GF-D8 (cell line): ENCODE measurements around the gene RPS6KA5.
"Not testable (repeated sequence)": the region's sequence is repeated elsewhere in the genome, so short reads cannot be mapped to it uniquely, and the experiment has no call there.

Experiments
- DNase-seq: peaks from one replicate; lab custom pipeline; 2025; lab: John Stamatoyannopoulos, UW

The RPS6KA5 gene

DNA sequence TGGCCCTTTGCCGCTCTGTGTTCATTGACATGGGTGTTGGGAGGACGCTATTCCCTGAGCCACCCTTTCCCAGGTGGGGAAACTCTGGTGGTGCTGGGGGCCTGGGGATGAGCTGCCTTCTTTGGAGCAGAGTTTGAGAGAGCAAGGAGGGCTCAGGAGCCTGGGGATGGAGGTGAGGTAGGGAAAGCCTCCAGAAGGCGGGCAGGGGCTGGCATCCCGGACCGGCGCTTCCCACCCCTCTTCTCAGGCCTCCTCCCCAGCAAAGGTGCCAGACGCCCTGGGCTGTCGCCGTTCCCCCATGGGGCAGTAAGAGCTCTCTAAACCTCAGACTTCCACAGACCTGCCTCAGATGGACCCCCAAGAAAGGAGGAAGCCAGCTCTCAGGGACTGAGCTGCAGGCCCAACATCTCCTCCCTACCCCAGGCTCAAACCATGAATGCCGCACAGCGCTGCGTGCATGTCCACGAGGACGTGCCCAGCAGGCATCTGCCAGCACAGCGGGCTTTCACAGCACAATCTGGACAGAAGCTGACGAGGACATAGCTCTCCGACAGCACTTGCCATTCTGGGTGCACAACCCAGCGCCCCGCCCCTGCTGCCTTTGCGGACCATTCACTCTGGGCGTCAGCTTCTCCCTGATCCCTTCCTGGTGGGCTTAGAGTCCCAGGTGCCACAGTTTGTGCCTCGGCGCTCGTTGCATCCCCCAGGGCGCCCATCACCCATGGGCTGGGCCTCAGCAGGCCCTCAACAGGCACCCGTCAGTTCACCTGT, 229.3 kb downstream of the RPS6KA5 start:
- no peak for DNase-seq

DNA sequence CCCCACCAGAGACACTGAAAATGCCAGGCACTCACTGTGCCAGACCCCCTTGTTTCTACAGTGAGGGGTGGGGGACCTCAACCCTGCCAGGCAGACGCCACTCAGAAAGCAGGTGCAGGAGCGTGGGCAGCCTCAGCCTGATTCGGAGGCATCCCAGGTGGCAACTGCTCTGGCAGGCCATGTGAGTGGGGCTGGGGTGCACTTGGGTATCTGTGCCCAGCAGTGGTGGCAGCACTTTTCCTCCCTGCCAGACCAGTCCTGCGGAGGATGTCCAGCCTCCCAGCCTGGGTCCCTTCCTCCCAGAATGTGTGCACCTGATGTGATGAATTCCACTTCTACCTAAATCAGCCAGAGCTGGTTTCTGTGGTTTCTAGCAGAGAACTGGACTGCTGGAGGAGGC, 230.8 kb downstream of the RPS6KA5 start:
- DNase-seq = no peak

DNA sequence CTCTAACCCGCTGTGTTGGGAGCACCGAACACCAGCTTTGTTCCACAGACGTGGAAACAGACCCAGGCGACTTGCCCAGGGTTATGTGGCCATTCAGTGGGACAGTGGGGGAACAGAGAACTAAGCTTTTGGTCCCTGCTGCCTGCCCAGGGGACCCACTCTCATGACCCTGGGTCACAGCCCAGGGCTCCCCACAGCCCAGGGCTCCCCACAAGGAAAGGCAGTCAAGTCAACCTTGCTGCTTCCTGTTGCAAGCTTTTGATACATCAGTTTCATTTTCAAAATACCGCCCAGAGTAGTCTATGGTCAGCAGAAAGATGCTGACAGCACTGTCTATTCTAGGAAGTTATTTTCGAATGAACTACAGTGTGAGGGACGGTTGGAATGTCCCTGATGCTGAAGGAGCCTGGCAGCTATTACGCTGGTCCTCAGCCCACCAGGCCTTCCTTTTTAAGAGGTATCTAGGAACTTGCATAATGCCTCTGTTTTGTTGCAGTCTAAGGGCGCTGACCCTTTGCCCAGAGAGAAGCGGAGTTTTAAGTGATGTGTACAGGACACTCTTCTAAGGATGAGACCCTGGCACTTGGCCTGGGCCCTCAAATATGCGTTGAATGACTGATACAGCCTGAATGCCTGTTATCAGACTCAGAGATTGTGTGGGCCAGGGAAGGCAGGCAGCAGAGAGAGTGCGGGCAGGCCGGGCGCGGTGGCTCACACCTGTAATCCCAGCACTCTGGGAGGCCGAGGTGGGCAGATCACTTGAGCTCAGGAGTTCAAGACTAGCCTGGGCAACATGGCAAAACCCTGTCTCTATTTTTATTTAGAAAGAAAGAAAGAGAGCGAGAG, 231.6 kb downstream of the RPS6KA5 start:
- no peak for DNase-seq

DNA sequence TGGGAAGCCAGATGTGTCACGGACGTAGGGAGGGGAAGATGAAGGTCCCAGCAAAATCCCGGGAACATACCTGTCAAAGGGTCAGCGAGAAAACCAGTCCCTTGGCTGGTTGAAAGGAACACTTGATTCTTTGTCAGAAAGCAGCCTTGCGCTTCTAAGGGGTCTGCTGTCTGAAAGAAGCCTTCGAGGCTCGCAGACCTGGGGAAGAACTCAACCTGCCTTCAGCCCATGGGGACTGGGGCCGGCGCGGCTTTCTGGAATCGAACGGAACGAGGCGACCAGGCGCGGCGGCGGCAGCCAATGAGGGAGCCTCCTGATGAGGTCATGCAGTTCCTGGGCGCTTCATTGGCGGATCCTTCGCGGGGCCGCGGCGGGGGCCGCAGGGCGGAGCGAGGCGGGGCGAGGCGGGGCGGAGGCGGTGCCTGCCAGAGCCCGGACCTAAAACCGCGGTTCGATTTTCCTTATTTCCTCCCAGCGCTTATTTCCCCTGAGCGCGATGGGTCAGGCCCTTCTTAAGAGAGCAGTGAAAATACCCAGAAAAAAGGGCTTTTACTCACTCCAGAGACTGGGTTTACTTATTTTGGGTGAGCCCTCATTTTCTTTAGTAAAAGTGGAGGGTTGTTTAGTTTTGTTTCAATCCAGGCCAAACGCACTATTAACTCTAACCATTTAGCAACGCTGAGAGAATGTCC, 232.4 kb downstream of the RPS6KA5 start:
- peak; percentile 49 for DNase-seq

DNA sequence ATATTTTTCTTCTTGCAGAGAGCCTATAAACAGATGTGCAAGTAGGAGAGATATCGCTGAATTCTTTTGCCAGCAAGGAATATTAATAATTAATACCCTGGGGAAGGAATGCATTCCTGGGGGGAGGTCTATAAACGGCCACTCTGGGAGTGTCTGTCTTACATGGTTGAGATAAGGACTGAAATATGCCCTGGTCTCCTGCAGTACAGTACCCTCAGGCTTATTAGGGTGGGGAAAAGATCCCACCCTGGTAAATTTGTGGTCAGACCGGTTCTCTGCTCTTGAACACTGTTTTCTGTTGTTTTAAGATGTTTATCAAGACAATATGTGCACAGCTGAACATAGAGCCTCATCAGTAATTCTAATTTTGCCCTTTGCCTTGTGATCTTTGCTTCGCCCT, 236.9 kb downstream of the RPS6KA5 start:
- DNase-seq = not testable (repeated sequence)

DNA sequence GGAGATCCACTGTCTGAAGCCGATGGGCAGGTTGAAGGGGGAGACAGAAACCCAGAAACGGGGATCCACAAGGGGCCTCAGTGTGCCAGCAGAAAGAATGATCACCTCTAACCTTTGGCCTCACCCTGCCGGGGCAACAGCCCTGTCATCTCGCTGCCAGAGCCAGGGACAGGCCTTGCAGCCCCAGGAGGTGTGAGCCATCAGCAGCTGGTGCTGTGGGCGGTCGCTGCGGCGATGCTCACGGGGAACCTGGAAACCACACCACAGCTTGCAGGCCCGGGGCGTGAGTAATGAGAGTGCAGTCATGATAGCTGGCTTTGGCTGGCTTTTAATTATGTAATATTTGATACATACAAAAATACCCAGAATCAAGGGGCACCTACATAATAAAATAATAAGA, 239.5 kb downstream of the RPS6KA5 start:
- DNase-seq = peak; percentile 19

DNA sequence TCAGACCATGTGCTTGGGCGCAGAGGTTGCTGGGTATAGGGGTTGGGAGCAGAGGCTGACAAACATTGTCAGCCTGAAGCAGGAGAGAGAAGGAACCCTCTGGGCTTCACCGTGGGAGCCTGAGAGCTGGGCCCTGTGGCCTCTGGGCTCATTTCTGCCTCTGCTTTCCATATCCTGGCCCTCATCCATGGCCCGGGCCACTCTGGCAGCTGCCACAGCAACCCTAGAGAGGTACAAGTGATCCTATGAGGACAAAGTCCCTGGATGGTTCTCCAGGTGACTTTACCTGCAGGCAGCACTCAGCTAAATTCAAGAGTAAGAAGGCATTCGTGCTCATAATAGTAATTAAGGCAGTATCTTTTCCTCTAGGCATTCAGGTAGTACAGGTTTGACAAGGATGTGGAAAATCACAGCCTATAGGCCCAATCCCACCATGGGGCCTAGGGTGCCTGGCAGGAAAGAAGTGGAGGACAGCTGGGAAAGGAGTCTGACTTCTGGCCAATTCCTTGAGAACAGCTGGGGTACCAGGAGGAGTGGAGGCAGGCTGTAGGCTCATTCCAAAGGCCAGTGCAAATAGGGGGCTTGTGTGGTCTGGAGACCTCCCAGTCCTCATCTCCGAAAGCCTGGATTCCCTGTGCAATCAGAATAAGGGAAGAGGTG, 240.6 kb downstream of the RPS6KA5 start:
- DNase-seq = no peak

DNA sequence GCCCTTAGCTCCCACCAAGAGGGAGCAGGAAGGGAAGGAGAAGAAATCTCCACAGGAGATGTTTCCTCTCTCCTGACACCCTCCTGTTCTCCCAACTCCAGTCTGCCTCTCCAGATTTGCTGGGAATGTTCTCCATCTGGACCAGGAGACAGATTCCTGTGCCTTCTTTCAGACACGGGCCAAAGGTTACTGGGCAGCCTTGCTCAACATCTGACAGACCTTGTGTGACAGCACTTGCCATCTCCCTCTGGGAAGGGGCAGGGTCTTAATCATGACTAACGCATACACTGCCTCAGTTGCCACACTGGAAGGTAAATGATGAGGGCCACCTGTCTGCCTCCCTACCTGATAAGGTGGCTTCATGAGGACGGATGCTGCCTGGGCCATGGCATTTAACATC, 241.7 kb downstream of the RPS6KA5 start:
- DNase-seq = no peak

DNA sequence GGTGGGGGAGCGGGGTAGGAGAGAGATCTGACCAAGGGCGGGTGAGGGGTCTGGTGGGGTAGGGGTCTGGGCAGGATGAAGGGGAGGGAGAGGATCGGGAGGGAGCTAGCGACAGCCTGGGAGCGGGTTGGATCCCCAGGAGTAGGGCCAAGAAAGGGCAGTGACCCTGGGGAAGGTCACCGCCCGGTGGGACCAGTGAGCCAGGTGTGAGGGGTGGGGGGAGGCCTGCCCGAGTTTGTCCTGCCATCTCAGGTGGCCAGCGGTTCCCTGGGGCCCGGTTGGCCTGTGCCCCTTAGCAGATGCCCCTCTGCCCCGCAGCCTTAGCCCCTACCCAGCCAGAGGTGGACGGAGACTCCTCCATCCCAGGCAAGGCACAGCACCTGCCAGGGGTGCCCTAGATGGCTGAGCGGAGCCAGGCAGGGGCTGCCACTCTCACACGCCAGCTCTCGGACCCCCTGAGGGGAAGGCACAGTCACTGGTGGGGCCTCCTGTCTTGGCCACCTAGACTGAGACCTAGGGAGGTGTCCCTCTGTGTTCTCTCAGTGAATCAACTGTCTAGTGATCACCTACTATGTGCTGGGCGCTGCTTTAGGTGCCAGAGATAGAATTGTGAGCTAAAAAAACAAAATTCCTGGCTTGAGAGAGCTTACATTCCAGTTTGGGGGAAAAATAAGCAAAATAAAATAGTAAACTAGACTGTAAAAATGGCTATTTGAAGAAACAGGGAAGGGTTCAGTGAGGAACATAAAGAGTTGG, 243.6 kb downstream of the RPS6KA5 start:
- DNase-seq = no peak

DNA sequence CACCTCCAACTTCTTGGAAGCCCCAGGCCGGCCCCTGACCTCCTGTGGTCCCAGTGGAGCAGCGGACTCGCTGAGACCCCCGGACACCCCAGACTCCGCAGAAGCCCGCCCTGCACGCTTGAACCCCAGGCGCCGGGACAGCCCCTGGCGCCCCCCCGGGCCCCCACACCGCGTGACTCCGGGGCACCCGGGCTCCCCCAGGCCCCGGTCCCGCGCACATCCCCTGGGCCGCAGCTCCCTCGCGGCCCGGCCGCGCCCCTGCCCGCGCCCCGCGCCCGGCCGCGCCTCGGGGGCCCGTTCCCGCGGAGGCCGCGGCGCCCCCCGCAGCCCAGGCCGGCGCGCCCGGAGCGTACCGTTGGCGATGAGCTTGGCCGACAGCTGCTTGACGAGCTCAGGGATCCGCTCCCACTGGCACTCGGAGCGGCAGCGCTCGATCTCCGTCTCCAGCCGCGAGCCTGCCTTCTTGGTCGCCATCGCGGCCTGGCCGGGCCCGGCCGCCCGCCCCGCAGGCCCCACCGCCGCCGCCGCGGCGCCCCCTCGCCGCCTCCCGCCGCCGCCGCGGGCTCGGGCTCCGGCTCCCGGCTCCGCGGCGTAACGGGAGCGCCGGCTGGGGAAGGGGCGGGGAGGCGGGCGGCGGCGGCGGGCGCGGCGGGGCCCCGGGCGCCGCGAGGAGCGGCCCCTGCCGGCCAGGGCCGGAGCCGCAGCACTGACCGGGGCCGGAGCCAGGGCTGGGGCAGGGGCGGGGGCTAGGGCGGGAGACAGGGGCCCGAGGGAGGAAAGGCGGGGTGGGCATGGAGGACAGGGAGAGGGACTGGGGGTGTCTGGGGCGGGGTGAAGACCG, 244.4 kb downstream of the RPS6KA5 start, which contains the start of gene TTC7B:
TTC7B (minus strand) TSS at position 609 of the 841 bp plus-strand sequence; CDS start at position 474, 135 bp downstream.
- no peak for DNase-seq

DNA sequence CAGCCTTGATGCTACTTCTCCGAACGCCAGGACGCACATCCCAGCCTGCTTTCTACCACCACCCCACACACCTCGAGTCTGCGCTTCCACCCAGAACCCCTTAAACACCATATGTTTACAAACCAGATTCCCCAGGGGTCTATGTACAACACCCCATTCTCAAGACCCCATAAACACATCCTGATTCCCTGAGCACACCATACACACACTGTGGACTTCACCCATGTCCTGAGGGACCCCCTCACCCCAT, 244.9 kb downstream of the RPS6KA5 start:
- DNase-seq = no peak

DNA sequence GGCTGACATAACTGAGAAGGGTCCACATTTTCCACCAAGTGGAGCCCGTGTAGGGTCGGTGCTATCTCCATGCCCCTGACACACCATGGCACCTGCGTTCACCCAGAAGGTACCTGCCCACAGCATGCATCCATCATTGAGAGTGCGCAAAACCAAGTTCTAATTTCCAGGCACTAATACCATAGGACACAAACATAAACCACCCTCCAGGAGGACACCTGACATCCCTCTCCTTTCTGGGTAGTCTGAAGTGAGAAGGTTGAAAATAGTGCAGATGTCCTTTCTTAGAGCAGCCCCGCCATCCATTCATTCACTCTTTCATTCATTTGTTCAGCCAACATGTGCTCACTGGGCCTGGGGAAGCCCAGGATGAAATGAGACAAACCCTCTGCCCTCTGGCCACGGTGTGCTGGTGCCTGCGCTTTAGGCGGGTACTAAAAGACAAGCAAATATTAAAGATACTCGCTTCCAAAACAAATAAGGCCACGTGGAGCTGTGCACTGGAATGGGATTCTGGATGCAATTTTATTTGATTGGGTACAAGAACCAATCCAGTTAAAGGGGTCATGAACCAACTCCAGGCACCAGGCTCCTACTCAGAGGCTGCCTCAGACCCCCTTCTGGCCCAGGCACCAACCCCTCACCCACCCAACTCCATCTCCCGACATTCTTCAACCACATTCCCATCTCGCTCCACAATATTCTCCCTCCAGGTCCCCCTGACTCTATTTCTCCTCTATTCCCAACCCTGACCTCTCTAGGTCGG, 245.5 kb downstream of the RPS6KA5 start:
- no peak for DNase-seq

DNA sequence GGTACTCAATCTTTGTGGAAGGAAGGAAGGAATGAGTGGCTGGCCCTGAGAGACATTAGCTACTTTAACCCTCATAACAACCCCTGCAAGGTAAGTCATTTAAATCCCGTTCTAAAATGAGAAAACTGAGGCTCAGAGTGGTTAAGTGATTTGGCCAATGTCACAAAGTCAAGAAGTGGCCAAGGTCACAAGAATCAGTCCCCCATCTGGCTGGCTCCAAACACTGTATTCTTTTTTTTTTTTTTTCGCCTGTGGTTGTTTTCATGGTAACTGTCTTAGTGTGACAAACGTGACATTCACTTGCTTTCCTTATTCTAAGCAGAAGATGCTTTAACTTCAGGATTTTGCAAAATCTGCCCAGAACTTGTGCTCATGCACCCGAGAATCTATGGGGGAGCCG, 247.0 kb downstream of the RPS6KA5 start:
- DNase-seq = no peak

DNA sequence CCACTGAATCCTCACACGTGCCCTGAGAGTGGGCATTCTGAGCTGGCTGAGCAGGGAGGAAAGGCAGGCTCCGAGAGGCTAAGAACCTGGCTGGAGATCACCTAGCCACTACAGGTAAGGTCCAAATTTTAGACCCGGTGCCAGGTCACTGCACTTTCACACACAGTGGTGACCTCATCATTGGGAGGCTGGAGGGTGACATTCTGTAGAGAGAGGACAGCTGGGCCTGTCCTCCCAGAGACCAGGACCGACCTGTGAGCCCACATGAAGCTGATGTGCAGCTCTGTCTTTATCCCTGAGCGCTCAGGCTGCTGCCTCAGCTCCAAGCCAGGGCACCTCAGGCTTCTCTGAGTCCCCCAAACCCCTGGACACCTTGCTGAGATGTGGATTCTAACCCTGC, 248.3 kb downstream of the RPS6KA5 start:
- no peak for DNase-seq

DNA sequence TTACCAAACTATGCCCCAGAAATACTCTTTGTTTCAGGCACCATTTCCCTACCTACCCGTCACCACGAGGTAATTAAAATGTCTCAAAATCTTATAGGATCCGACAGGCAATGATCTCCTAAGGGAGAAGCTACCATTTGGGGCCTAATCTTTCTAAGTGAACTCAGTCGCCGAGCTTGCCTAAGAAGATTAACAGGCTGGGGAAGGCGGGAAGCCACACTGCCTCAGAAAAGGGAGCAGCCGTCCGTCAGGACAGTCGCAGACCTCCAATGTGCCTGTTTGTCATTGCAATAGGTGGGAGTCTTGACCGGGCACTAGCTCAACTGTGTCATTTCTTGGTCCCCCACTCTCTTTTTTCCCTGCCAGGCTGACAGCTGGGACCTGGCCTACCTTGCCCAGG, 248.8 kb downstream of the RPS6KA5 start:
- DNase-seq = no peak

DNA sequence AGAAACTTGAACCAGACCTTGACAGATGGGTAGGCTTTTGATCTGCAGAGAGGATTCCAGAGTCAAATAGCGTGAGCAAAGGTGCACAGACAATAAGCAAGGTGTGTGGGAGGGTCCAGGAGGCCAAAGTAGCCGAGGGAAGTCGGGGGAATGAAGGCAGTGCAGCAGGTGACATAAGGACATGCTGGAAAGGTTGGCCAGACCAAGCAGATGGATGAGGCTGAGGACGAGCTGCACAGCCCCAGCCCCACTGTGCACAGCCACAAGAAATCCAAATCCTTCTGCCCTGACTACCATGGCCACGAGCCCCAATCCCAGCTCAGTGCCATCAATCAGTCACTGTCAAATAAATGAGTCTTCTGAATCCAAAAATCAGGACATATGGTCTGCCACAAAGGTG, 249.6 kb downstream of the RPS6KA5 start:
- DNase-seq = no peak

DNA sequence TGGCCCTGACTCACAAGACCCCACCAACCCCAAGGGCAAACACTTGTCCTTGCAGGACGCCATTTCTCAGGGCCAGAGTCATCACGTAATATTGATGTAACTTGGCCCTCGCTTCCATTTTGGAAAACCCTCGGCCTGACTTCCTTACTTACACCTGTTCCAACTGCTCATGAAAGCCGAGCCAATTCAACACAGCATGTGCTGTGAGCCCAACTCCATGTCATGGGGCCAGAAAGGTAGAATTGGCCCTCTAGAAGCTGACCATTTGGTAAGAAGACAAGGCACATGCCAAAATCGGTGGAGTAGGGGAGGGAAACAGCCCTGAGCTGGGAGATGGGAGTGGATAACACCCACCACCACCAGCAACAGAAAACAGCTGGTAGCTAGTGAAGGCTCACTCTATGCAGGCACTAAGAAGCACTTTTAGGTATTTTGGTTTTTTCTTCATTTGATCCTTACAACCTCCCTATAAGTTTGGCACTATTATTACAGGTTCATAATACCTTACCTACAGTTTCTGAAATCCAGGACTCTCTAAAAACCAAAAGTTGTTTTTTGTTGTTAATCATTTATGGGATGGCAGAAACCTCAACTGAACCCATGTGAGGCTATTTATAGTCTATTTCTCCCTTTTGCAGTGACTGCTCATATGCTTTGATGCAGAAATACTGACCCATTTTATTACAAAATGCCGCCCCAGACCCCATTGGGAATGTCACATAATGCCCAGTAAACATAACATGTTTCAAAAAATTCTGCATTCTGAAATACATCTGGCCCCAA, 250.7 kb downstream of the RPS6KA5 start:
- no peak for DNase-seq

DNA sequence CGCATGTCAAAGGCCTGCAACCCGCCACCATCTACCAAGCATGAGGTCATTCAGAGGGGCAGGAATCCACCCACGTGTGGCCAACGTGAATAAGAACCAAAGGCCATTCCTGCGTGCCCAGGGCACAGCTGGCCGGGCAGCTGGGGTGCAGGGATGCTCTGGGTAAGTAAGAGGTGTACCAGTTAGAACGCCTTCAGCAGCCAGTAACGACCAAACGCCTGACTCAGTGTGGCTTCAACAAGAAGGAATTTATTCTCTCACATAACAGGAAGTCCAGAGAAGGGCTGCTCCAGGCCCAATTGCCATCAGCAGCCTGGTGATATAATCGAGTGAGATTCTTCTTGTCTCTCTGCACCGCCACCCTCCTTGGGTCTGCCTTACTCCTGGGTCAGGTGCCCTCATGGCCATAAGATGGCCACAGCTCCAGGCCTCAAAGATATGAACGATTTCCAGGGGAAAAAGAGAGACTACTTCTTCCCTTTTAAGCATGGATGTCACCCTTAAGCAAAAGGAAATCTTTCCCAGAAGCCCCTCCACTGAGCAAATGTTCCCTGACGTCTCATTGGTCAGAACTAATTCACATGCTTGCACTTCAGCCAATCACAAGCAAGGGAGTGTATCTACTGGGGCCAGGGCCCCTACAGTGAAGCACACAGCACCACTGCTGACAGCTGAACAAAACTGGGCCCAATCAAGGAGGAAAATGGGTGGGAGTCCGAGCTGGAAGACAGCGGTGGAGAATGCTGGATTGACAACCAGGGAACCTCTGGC, 251.5 kb downstream of the RPS6KA5 start:
- DNase-seq = no peak
